ENCODE data around the gene ZFAND6.

ZFAND6 gene

GRCh38 chr15:80058044-80058443 lies 1.4 kb upstream of the ZFAND6 start:
- no peak for DNase-seq
- no peaks in the 10 kb centered on the region for H3K9me3 ChIP-seq
- no peaks in the 10 kb centered on the region for H3K27me3 ChIP-seq
- no peak for TF ChIP-seq CTCF (IDR thresholded peaks at IDR 0.05)
- H3K4me1 ChIP-seq: peaks cover 0 to 28% (median 16%) of the 10 kb centered on the region in 4 donors
- H3K4me3 ChIP-seq: no peak overlapping the region
- H3K27ac ChIP-seq: no peak overlapping the region
- no peaks in the 10 kb centered on the region for H3K36me3 ChIP-seq
- intact Hi-C loops (cut with DNase I; ENCODE audit: low total_unique reads): loop anchor here (5.0 to 10.0 kb wide), 3 partner anchors 94 to 337 kb away; partner anchors contain the start of gene FAH

- no peaks in the 10 kb centered on the region for H3K36me3 ChIP-seq
- intact Hi-C loops (cut with DNase I; ENCODE audit: low total_unique reads): loop anchor here (5.0 to 10.0 kb wide), 3 partner anchors 92 to 335 kb away; partner anchors contain the start of gene FAH
- DNase-seq: peak in 1 of 2 donors; percentile 31
Measured at GRCh38 chr15:80059786-80060355, 395 bp downstream of the ZFAND6 start.

GRCh38 chr15:80060356-80061006 lies 1.0 kb downstream of the ZFAND6 start:
- Histone ChIP-seq H3K4me3 (peak overlapping the region; percentile 91 to 94), H3K27me3 (no peaks in the 10 kb centered on the region), H3K4me1 (peaks cover 0 to 28% (median 16%) of the 10 kb centered on the region in 4 donors), H3K36me3 (no peaks in the 10 kb centered on the region), H3K9me3 (no peaks in the 10 kb centered on the region), H3K27ac (peak overlapping the region; percentile 84 to 94)
- TF ChIP-seq CTCF (IDR thresholded peaks at IDR 0.05): no peak
- no peak for DNase-seq
- intact Hi-C loops (cut with DNase I; ENCODE audit: low total_unique reads): no loop called here

More at GRCh38 chr15:80059786-80060355, 395 bp downstream of the ZFAND6 start:
- Histone ChIP-seq H3K27me3 (no peaks in the 10 kb centered on the region), H3K27ac (peak overlapping the region; percentile 84 to 94), H3K9me3 (no peaks in the 10 kb centered on the region), H3K4me3 (peak overlapping the region; percentile 91 to 94), H3K4me1 (peaks cover 0 to 28% (median 16%) of the 10 kb centered on the region in 4 donors)
- no peak for TF ChIP-seq CTCF (IDR thresholded peaks at IDR 0.05)

- Histone ChIP-seq H3K27me3 (no peaks in the 10 kb centered on the region), H3K36me3 (no peaks in the 10 kb centered on the region), H3K27ac (no peak overlapping the region), H3K9me3 (no peaks in the 10 kb centered on the region), H3K4me3 (peak overlapping the region in 1 of 2 donors; percentile 91), H3K4me1 (peaks cover 0 to 28% (median 16%) of the 10 kb centered on the region in 4 donors)
- TF ChIP-seq CTCF (IDR thresholded peaks at IDR 0.05): no peak
- DNase-seq: no peak
- intact Hi-C loops (cut with DNase I; ENCODE audit: low total_unique reads): no loop called here
Measured at GRCh38 chr15:80061582-80061981, 2.1 kb downstream of the ZFAND6 start.

GRCh38 chr15:80066912-80067311 lies 7.4 kb downstream of the ZFAND6 start:
- no peaks in the 10 kb centered on the region for H3K9me3 ChIP-seq
- H3K27ac ChIP-seq: no peak overlapping the region
- H3K27me3 ChIP-seq: no peaks in the 10 kb centered on the region
- intact Hi-C loops (cut with DNase I; ENCODE audit: low total_unique reads): no loop called here
- no peaks in the 10 kb centered on the region for H3K36me3 ChIP-seq
- DNase-seq: no peak
- peaks cover 0 to 10% (median 5%) of the 10 kb centered on the region in 4 donors for H3K4me1 ChIP-seq
- no peak overlapping the region for H3K4me3 ChIP-seq
- TF ChIP-seq CTCF (IDR thresholded peaks at IDR 0.05): no peak

All from tibial artery (tissue), 4 donors.